PC-9 (cell line): ENCODE measurements around the gene PEPD. TPM values are rescaled to one million over a fixed set of nuclear protein-coding genes. Genes with fewer than 3 reads are reported as not detected.

Source experiments
- BruUV-seq: library from RNA; stranded (reverse); fragments of 400-500 nt; replicated peaks from 2 replicates; lab custom pipeline; 2021; lab: Mats Ljungman, UMichigan
- CTCF ChIA-PET: fragments of 300-600 bp; sonication (Branson Sonifier 250); formaldehyde crosslinking; loops from one replicate; lab custom pipeline; 2022; ENCODE audit warnings: antibody characterized with exemption; lab: Charles Lee
- POLR2A ChIA-PET: fragments of 300-600 bp; sonication (Branson Sonifier 250); formaldehyde crosslinking; loops from one replicate; lab custom pipeline; 2022; ENCODE audit warnings: antibody characterized with exemption; ENCODE audit not compliant: unreplicated experiment; lab: Charles Lee
- DNase-seq, 2 experiments: peaks; one replicate each; pipeline versions ENCODE4 v3.0.0 to v3.0.0-alpha.2; 2015 to 2022; ENCODE audit warnings: mixed read lengths in 1 of 2
- H2AFZ ChIP-seq: fragments of 200-600 bp; sonication (generic); 2 replicates; pipeline ENCODE4 v1.8.1; 2017; ENCODE audit warnings: antibody characterized with exemption
- H3F3A ChIP-seq: fragments of 200-600 bp; sonication (generic); 2 replicates; pipeline ENCODE4 v1.8.1; 2017; ENCODE audit warnings: antibody characterized with exemption, mild to moderate bottlenecking, low read depth; ENCODE audit not compliant: insufficient read depth
- H3K27ac ChIP-seq: fragments of 200-600 bp; sonication (generic); 2 replicates; pipeline ENCODE4 v1.6.1; 2016; ENCODE audit warnings: mixed run types
- H3K27me3 ChIP-seq: fragments of 200-600 bp; sonication (generic); 2 replicates; pipeline ENCODE4 v1.6.1; 2016; ENCODE audit warnings: low read depth, mixed run types; ENCODE audit not compliant: insufficient read depth
- H3K36me3 ChIP-seq: fragments of 200-600 bp; sonication (generic); 2 replicates; pipeline ENCODE4 v1.6.1; 2016; ENCODE audit warnings: low read depth, mixed run types
- H3K4me1 ChIP-seq: fragments of 200-600 bp; sonication (generic); replicated peaks from 2 replicates; pipeline ENCODE4 v1.6.1; 2016; ENCODE audit warnings: mixed run types; ENCODE audit not compliant: insufficient read depth
- H3K4me2 ChIP-seq: fragments of 200-600 bp; sonication (generic); 2 replicates; pipeline ENCODE4 v1.6.1; 2017; ENCODE audit warnings: mixed run types
- H3K4me3 ChIP-seq: fragments of 200-600 bp; sonication (generic); 2 replicates; pipeline ENCODE4 v1.6.1; 2016; ENCODE audit warnings: mixed run types
- H3K79me2 ChIP-seq: fragments of 200-600 bp; sonication (generic); 2 replicates; pipeline ENCODE4 v1.6.1; 2017; ENCODE audit warnings: low read depth, mixed run types
- H3K9me2 ChIP-seq: fragments of 200-600 bp; sonication (generic); 2 replicates; pipeline ENCODE4 v1.8.1; 2017; ENCODE audit warnings: mild to moderate bottlenecking; ENCODE audit not compliant: insufficient read depth
- H3K9me3 ChIP-seq: fragments of 200-600 bp; sonication (generic); 2 replicates; pipeline ENCODE4 v1.8.1; 2016; ENCODE audit warnings: low read depth; ENCODE audit not compliant: insufficient read depth
- H4K20me1 ChIP-seq: fragments of 200-600 bp; sonication (generic); 2 replicates; pipeline ENCODE4 v1.8.1; 2017; ENCODE audit not compliant: insufficient read depth
- EZH2 ChIP-seq: fragments of 200-600 bp; sonication (generic); IDR thresholded peaks from 2 replicates; pipeline ENCODE4 v1.8.0; 2017; ENCODE audit warnings: antibody characterized with exemption, low read depth
- intact Hi-C: fragments of 100-400 bp; cut with micrococcal nuclease; formaldehyde crosslinking; loops from one replicate; pipeline ENCODE4 v1.10.0; 2022; ENCODE audit not compliant: unreplicated experiment
- total RNA-seq: library from RNA; stranded (reverse); gene quantifications from 2 replicates; pipeline ENCODE4 v1.2.3, GENCODE V29; 2021
- TF ChIP-seq, protein P1 (sequence below): fragments of 200-600 bp; sonication (generic); conservative IDR thresholded peaks from 2 replicates; pipeline ENCODE4 v1.6.1; 2017; ENCODE audit warnings: mixed run types, antibody characterized with exemption, mild to moderate bottlenecking, moderate library complexity

Gene PEPD
- total RNA-seq, 1 experiment from 2014 or later: 71.0 TPM

GRCh38 chr19:33468361-33469170 is 53.0 kb downstream of the PEPD start:
- Histone ChIP-seq H3K9me3 (no peaks in the 10 kb centered on the region), H3K27ac (no peak overlapping the region), H3F3A (no peaks in the 10 kb centered on the region), H3K27me3 (no peaks in the 10 kb centered on the region), H3K4me2 (no peak overlapping the region), H4K20me1 (0 out of 2 replicates have a peak, but pooled peaks cover 3% of the 10 kb centered on the region), H3K4me3 (no peak overlapping the region), H3K9me2 (no peaks in the 10 kb centered on the region), H3K36me3 (no peaks in the 10 kb centered on the region), H3K79me2 (no peaks in the 10 kb centered on the region), H3K4me1 (no peaks in the 10 kb centered on the region), H2AFZ (no peak overlapping the region)
- no TSS peak for BruUV-seq
- DNase-seq: no peak
- TF ChIP-seq EZH2: no peak
- TF ChIP-seq, protein P1, sequence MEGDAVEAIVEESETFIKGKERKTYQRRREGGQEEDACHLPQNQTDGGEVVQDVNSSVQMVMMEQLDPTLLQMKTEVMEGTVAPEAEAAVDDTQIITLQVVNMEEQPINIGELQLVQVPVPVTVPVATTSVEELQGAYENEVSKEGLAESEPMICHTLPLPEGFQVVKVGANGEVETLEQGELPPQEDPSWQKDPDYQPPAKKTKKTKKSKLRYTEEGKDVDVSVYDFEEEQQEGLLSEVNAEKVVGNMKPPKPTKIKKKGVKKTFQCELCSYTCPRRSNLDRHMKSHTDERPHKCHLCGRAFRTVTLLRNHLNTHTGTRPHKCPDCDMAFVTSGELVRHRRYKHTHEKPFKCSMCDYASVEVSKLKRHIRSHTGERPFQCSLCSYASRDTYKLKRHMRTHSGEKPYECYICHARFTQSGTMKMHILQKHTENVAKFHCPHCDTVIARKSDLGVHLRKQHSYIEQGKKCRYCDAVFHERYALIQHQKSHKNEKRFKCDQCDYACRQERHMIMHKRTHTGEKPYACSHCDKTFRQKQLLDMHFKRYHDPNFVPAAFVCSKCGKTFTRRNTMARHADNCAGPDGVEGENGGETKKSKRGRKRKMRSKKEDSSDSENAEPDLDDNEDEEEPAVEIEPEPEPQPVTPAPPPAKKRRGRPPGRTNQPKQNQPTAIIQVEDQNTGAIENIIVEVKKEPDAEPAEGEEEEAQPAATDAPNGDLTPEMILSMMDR: no peak
- intact Hi-C loops: no loop called here
- ChIA-PET POLR2A (no interaction called here), CTCF (no interaction called here)

GRCh38 chr19:33467851-33468250 is 53.7 kb downstream of the PEPD start:
- no peaks in the 10 kb centered on the region for H3K9me2 ChIP-seq
- no peaks in the 10 kb centered on the region for H3K9me3 ChIP-seq
- no peaks in the 10 kb centered on the region for H3F3A ChIP-seq
- no peak overlapping the region for H2AFZ ChIP-seq
- no peak overlapping the region for H3K4me3 ChIP-seq
- ChIA-PET CTCF (no interaction called here), POLR2A (no interaction called here)
- H4K20me1 ChIP-seq: 0 out of 2 replicates have a peak, but pooled peaks cover 3% of the 10 kb centered on the region
- no peak overlapping the region for H3K27ac ChIP-seq
- no peak for DNase-seq
- H3K79me2 ChIP-seq: no peaks in the 10 kb centered on the region
- H3K4me1 ChIP-seq: no peaks in the 10 kb centered on the region
- TF ChIP-seq, protein P1: no peak
- TF ChIP-seq EZH2: no peak
- H3K27me3 ChIP-seq: no peaks in the 10 kb centered on the region
- intact Hi-C loops: no loop called here
- no peak overlapping the region for H3K4me2 ChIP-seq
- BruUV-seq: no TSS peak
- H3K36me3 ChIP-seq: no peaks in the 10 kb centered on the region; the same call in 1 of the 2 replicates

DNA sequence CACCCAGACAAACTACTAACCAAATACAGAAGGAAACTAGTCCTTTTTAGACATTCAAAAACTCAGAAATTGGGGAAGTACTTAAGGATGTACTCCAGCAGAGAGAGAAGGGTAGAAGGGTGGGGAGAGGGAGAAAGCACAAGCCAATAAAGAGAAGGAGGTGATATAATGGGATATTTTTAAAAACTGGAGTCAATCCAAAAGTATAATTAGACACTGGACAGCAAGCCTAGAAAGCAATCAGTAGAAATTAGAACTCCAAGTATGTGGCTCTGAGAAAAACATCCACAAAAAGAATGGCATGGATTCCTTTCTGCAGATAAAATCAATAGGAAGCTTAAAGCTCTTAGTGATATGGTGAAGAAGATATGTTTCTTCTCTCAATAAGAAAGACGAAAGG is 55.8 kb downstream of the PEPD start:
- Histone ChIP-seq H3K27ac (no peak overlapping the region), H3K4me2 (no peak overlapping the region), H3K4me1 (no peaks in the 10 kb centered on the region), H3K9me2 (no peaks in the 10 kb centered on the region), H3K27me3 (no peaks in the 10 kb centered on the region), H3K4me3 (no peak overlapping the region), H3K36me3 (no peaks in the 10 kb centered on the region; the same call in 1 of the 2 replicates), H3K9me3 (no peaks in the 10 kb centered on the region), H4K20me1 (0 out of 2 replicates have a peak, but pooled peaks cover 3% of the 10 kb centered on the region), H2AFZ (no peak overlapping the region), H3F3A (no peaks in the 10 kb centered on the region), H3K79me2 (no peaks in the 10 kb centered on the region)
- CTCF ChIA-PET: no interaction called here
- intact Hi-C loops: no loop called here
- DNase-seq: no peak
- no TSS peak for BruUV-seq
- POLR2A ChIA-PET: no interaction called here
- TF ChIP-seq, protein P1: no peak
- TF ChIP-seq EZH2: no peak
